ENCODE results near the gene GTF3C1. TPM values are rescaled to one million over a fixed set of nuclear protein-coding genes. Genes with fewer than 3 reads are reported as not detected.

Gene GTF3C1
- total and polyA plus RNA-seq, 2 donors (not counting 1 experiment from before 2014, with no cell fraction given) = 31.2 to 49.6 TPM

- H3K27ac ChIP-seq (ENCODE audit: low read length in 2 of 2) = peak overlapping the region in 1 of 2 donors; percentile 34
Measured at GRCh38 chr16:27414788-27415431, 134.8 kb downstream of the GTF3C1 start.

More at GRCh38 chr16:27414788-27415431, 134.8 kb downstream of the GTF3C1 start:
- Histone ChIP-seq H3K9ac (ENCODE audit: low read length) (no peak overlapping the region), H4K20me1 (ENCODE audit: control insufficient read depth, insufficient read depth, low read length, poor library complexity, severe bottlenecking) (peaks cover 6% of the 10 kb centered on the region), H3K79me2 (ENCODE audit: control insufficient read depth, insufficient read depth, low read length) (peaks cover 94% of the 10 kb centered on the region), H3K4me2 (replicated peaks; ENCODE audit: low read depth, low read length, poor library complexity, severe bottlenecking) (no peak overlapping the region), H3K4me3 (ENCODE audit: control extremely low read depth in 1 of 5, extremely low read depth in 1 of 5, insufficient read depth in 1 of 5, low read depth in 2 of 5, low read length in 4 of 5) (no peak overlapping the region), H3K9me3 (ENCODE audit: control extremely low read depth in 1 of 3, control insufficient read depth in 2 of 3, insufficient read depth in 1 of 3, low read length in 2 of 3) (peaks cover 3 to 5% (median 4%) of the 10 kb centered on the region in 3 donors), H3K27me3 (replicated peaks in 1 of 4; ENCODE audit: control extremely low read depth in 1 of 4, control insufficient read depth in 3 of 4, insufficient read depth in 4 of 4, low read length in 3 of 4) (no peaks in the 10 kb centered on the region), H3K36me3 (replicated peaks in 1 of 2; ENCODE audit: control extremely low read depth in 1 of 2, control insufficient read depth in 1 of 2, extremely low read depth in 1 of 2, insufficient read depth in 2 of 2, low read length in 1 of 2) (peaks cover 13% of the 10 kb centered on the region in 2 experiments), H3K4me1 (ENCODE audit: control insufficient read depth in 2 of 2, insufficient read depth in 2 of 2, low read length in 2 of 2) (peaks cover 4 to 25% of the 10 kb centered on the region in 2 donors), H2AFZ (ENCODE audit: insufficient read depth, low read depth, low read length, poor library complexity, severe bottlenecking) (no peak overlapping the region)
- 81% methylated on average over 2 of the region's 6 CpGs for WGBS (ENCODE audit: insufficient coverage)
- peak overlapping the region; percentile 47 for H3K27ac Mint-ChIP-seq
- intact Hi-C loops (cut with micrococcal nuclease) = loop anchor here (1.0 kb wide), 1 partner anchor 10 kb away; no protein-coding TSS in a partner anchor
- CTCF ChIA-PET = interaction anchor here (0.5 kb wide), 1 partner anchor 141 kb away, joined by 3 read pairs; no protein-coding TSS in a partner anchor
- ATAC-seq (ENCODE audit: low read depth) (no peak), DNase-seq (no peak)
- no peaks in the 10 kb centered on the region for H3K27me3 Mint-ChIP-seq
- POLR2A ChIA-PET = no interaction called here
- TF ChIP-seq EZH2 (IDR thresholded peaks at IDR 0.05; ENCODE audit: borderline replicate concordance, insufficient read depth, low read depth, low read length, poor library complexity, severe bottlenecking) = no peak
- no peak for TF ChIP-seq CTCF (IDR thresholded peaks at IDR 0.05)
- no peaks in the 10 kb centered on the region for H3K9me3 Mint-ChIP-seq (ENCODE audit: insufficient read depth)
- H3K4me3 Mint-ChIP-seq = no peak overlapping the region
- H3K4me1 Mint-ChIP-seq = peaks cover 46% of the 10 kb centered on the region
